Putamen (tissue), 1 donor: ENCODE results near the gene KIF7.

Source experiments
- DNase-seq: peaks from one replicate; pipeline ENCODE4 v3.0.0-alpha.2; 2016; ENCODE audit warnings: low spot score

Gene KIF7

GRCh38 chr15:89670971-89671560, 15.8 kb upstream of the KIF7 start:
- no peak for DNase-seq

GRCh38 chr15:89669941-89670340, 14.7 kb upstream of the KIF7 start:
- no peak for DNase-seq

- no peak for DNase-seq
Observed at GRCh38 chr15:89669309-89669865, 14.1 kb upstream of the KIF7 start.

GRCh38 chr15:89668171-89668570, 12.9 kb upstream of the KIF7 start:
- no peak for DNase-seq

- DNase-seq: no peak
Observed at GRCh38 chr15:89667706-89667960, 12.4 kb upstream of the KIF7 start.

GRCh38 chr15:89666858-89667705, 11.8 kb upstream of the KIF7 start:
- DNase-seq: no peak

- DNase-seq: no peak
Observed at GRCh38 chr15:89666184-89666857, 11.1 kb upstream of the KIF7 start.

GRCh38 chr15:89665449-89666181, 10.3 kb upstream of the KIF7 start:
- no peak for DNase-seq

GRCh38 chr15:89664441-89665350, 9.4 kb upstream of the KIF7 start:
- DNase-seq: no peak

- no peak for DNase-seq
Observed at GRCh38 chr15:89662893-89663626, 7.8 kb upstream of the KIF7 start.

GRCh38 chr15:89660556-89660955, 5.3 kb upstream of the KIF7 start:
- DNase-seq: no peak

- DNase-seq: no peak
Observed at GRCh38 chr15:89659295-89659694, 4.0 kb upstream of the KIF7 start.

GRCh38 chr15:89657686-89658200, 2.5 kb upstream of the KIF7 start:
- DNase-seq: no peak

GRCh38 chr15:89656116-89656815, 999 bp upstream of the KIF7 start:
- no peak for DNase-seq

- DNase-seq: no peak
Observed at GRCh38 chr15:89654301-89654761, 936 bp downstream of the KIF7 start.

- no peak for DNase-seq
Observed at GRCh38 chr15:89653578-89653977, 1.7 kb downstream of the KIF7 start.

- no peak for DNase-seq
Observed at GRCh38 chr15:89652666-89653065, 2.6 kb downstream of the KIF7 start.

GRCh38 chr15:89652131-89652530, 3.1 kb downstream of the KIF7 start:
- no peak for DNase-seq

GRCh38 chr15:89649716-89650115, 5.6 kb downstream of the KIF7 start:
- DNase-seq: no peak
